ENCODE data around the gene NFKB1.

DNA sequence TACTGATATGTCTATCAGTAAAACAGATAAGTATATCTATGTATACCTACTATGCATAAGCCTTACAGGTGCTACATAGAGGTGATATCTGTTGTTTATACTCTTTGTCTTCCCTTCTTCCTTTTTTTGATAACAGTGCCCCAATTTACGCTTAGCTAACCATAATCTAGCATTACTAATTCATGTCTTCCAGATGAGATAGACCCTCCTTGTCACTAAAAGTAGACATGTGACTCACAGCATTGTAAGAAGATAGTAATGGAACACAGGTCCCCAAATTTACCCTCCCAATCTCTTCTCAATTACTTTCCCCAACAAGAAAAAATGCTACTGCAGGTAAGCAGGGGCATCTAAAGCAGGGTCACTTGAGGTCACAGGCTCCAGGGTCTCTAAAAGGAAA, 7.9 kb upstream of the NFKB1 start:
- TF ChIP-seq POLR2A (IDR thresholded peaks at IDR 0.05; ENCODE audit: low read length) (no peak), GATA1 (IDR thresholded peaks at IDR 0.05; ENCODE audit: low read depth, low read length) (no peak)

All from erythroblast (primary cell).